Measurements from ENCODE around the gene ST13.

The ST13 gene

GRCh38 chr22:40808018-40808841 lies 48.2 kb downstream of the ST13 start:
- Histone ChIP-seq H4K5ac (ENCODE audit: low read length) (no peak overlapping the region), H3K27me3 (ENCODE audit: insufficient read depth, low read length, poor library complexity) (no peaks in the 10 kb centered on the region), H3K79me2 (ENCODE audit: control insufficient read depth, insufficient read depth, low read length) (peaks cover 11% of the 10 kb centered on the region), H2AK5ac (ENCODE audit: low read length) (no peak overlapping the region), H3K4me3 (ENCODE audit: low read length) (no peak overlapping the region), H4K8ac (ENCODE audit: low read depth, low read length) (no peak overlapping the region), H3K79me1 (ENCODE audit: low read length) (peaks cover 8% of the 10 kb centered on the region), H3K36me3 (ENCODE audit: control insufficient read depth, insufficient read depth, low read length) (no peaks in the 10 kb centered on the region), H2BK5ac (ENCODE audit: low read length) (no peak overlapping the region), H3K27ac (ENCODE audit: low read depth, low read length) (no peak overlapping the region), H3K23ac (ENCODE audit: low read length) (no peak overlapping the region), H3K4ac (ENCODE audit: low read depth, low read length) (no peak overlapping the region), H3K18ac (ENCODE audit: low read length) (no peak overlapping the region), H2BK15ac (replicated peaks; ENCODE audit: low read depth) (no peak overlapping the region), H2BK120ac (ENCODE audit: low read depth, low read length) (no peak overlapping the region), H3K4me2 (ENCODE audit: low read length) (no peak overlapping the region), H3K9ac (ENCODE audit: low read length) (no peak overlapping the region), H3K4me1 (ENCODE audit: control insufficient read depth, low read depth, low read length) (no peaks in the 10 kb centered on the region), H3K56ac (ENCODE audit: low read length) (no peak overlapping the region)
- no CpG with 5 or more reads among the region's 6 CpGs for WGBS (ENCODE audit: extremely low coverage, insufficient coverage, low lambda C conversion rate)
- DNase-seq = no peak

GRCh38 chr22:40806711-40807110 lies 49.7 kb downstream of the ST13 start:
- no peak overlapping the region for H2BK5ac ChIP-seq (ENCODE audit: low read length)
- H2AK5ac ChIP-seq (ENCODE audit: low read length) = no peak overlapping the region
- no peak overlapping the region for H3K4ac ChIP-seq (ENCODE audit: low read depth, low read length)
- no peak overlapping the region for H3K27ac ChIP-seq (ENCODE audit: low read depth, low read length)
- H3K9ac ChIP-seq (ENCODE audit: low read length) = no peak overlapping the region
- no peak overlapping the region for H4K5ac ChIP-seq (ENCODE audit: low read length)
- H3K4me1 ChIP-seq (ENCODE audit: control insufficient read depth, low read depth, low read length) = no peaks in the 10 kb centered on the region
- H4K8ac ChIP-seq (ENCODE audit: low read depth, low read length) = no peak overlapping the region
- peaks cover 8% of the 10 kb centered on the region for H3K79me1 ChIP-seq (ENCODE audit: low read length)
- H3K27me3 ChIP-seq (ENCODE audit: insufficient read depth, low read length, poor library complexity) = no peaks in the 10 kb centered on the region
- H3K79me2 ChIP-seq (ENCODE audit: control insufficient read depth, insufficient read depth, low read length) = peaks cover 12% of the 10 kb centered on the region
- H3K18ac ChIP-seq (ENCODE audit: low read length) = no peak overlapping the region
- H3K23ac ChIP-seq (ENCODE audit: low read length) = no peak overlapping the region
- no peak for DNase-seq
- H3K4me3 ChIP-seq (ENCODE audit: low read length) = no peak overlapping the region
- WGBS (ENCODE audit: extremely low coverage, insufficient coverage, low lambda C conversion rate) = no CpG with 5 or more reads among the region's 3 CpGs
- H3K36me3 ChIP-seq (ENCODE audit: control insufficient read depth, insufficient read depth, low read length) = no peaks in the 10 kb centered on the region
- no peak overlapping the region for H2BK120ac ChIP-seq (ENCODE audit: low read depth, low read length)
- no peak overlapping the region for H2BK15ac ChIP-seq (replicated peaks; ENCODE audit: low read depth)
- H3K4me2 ChIP-seq (ENCODE audit: low read length) = no peak overlapping the region
- H3K56ac ChIP-seq (ENCODE audit: low read length) = no peak overlapping the region

DNA sequence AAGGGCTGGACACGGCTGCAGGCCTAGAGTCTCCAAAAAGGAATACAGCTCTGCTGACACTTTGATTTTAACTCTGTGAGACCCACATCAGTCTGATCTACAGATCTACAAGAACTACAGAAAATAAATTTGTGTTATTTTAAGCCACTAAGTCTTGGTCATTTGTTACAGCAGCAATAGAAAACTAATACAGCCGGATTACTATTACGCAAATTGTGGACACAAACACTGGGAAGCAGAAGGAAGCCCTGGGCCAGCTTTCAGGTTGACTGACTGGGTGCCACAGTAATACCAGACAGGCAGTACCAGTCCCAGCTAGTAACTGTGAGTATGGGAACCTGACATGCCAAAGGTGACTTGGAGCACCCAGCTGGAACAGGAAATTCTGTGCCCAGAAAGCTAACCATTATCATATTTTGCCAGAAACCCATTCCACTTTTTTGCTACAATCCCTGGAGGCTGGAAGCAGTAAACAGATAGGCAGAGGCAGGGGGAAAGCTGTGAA lies 50.7 kb downstream of the ST13 start:
- H4K8ac ChIP-seq (ENCODE audit: low read depth, low read length) = no peak overlapping the region
- no peak overlapping the region for H3K9ac ChIP-seq (ENCODE audit: low read length)
- H3K27ac ChIP-seq (ENCODE audit: low read depth, low read length) = no peak overlapping the region
- H2AK5ac ChIP-seq (ENCODE audit: low read length) = no peak overlapping the region
- no peak overlapping the region for H3K4ac ChIP-seq (ENCODE audit: low read depth, low read length)
- H3K4me3 ChIP-seq (ENCODE audit: low read length) = no peak overlapping the region
- peaks cover 9% of the 10 kb centered on the region for H3K79me2 ChIP-seq (ENCODE audit: control insufficient read depth, insufficient read depth, low read length)
- H3K27me3 ChIP-seq (ENCODE audit: insufficient read depth, low read length, poor library complexity) = no peaks in the 10 kb centered on the region
- no peak for DNase-seq
- H3K4me2 ChIP-seq (ENCODE audit: low read length) = no peak overlapping the region
- no peak overlapping the region for H3K56ac ChIP-seq (ENCODE audit: low read length)
- no peak overlapping the region for H4K5ac ChIP-seq (ENCODE audit: low read length)
- H3K18ac ChIP-seq (ENCODE audit: low read length) = no peak overlapping the region
- no peak overlapping the region for H2BK120ac ChIP-seq (ENCODE audit: low read depth, low read length)
- H3K4me1 ChIP-seq (ENCODE audit: control insufficient read depth, low read depth, low read length) = no peaks in the 10 kb centered on the region
- H3K79me1 ChIP-seq (ENCODE audit: low read length) = peaks cover 6% of the 10 kb centered on the region
- no peak overlapping the region for H2BK5ac ChIP-seq (ENCODE audit: low read length)
- no peak overlapping the region for H2BK15ac ChIP-seq (replicated peaks; ENCODE audit: low read depth)
- H3K36me3 ChIP-seq (ENCODE audit: control insufficient read depth, insufficient read depth, low read length) = no peaks in the 10 kb centered on the region
- no CpG with 5 or more reads among the region's 3 CpGs for WGBS (ENCODE audit: extremely low coverage, insufficient coverage, low lambda C conversion rate)
- H3K23ac ChIP-seq (ENCODE audit: low read length) = no peak overlapping the region

- no peaks in the 10 kb centered on the region for H3K27me3 ChIP-seq (ENCODE audit: insufficient read depth, low read length, poor library complexity)
- H2BK15ac ChIP-seq (replicated peaks; ENCODE audit: low read depth) = no peak overlapping the region
- H3K23ac ChIP-seq (ENCODE audit: low read length) = no peak overlapping the region
- H3K56ac ChIP-seq (ENCODE audit: low read length) = no peak overlapping the region
- H3K4me2 ChIP-seq (ENCODE audit: low read length) = no peak overlapping the region
- H3K27ac ChIP-seq (ENCODE audit: low read depth, low read length) = no peak overlapping the region
- peak; percentile 65 for DNase-seq
- no peak overlapping the region for H2BK120ac ChIP-seq (ENCODE audit: low read depth, low read length)
- no peak overlapping the region for H2AK5ac ChIP-seq (ENCODE audit: low read length)
- no peak overlapping the region for H3K9ac ChIP-seq (ENCODE audit: low read length)
- no peak overlapping the region for H4K5ac ChIP-seq (ENCODE audit: low read length)
- no CpG with 5 or more reads among the region's 4 CpGs for WGBS (ENCODE audit: extremely low coverage, insufficient coverage, low lambda C conversion rate)
- H3K79me1 ChIP-seq (ENCODE audit: low read length) = peaks cover 6% of the 10 kb centered on the region
- H3K79me2 ChIP-seq (ENCODE audit: control insufficient read depth, insufficient read depth, low read length) = peaks cover 9% of the 10 kb centered on the region
- H2BK5ac ChIP-seq (ENCODE audit: low read length) = no peak overlapping the region
- H4K8ac ChIP-seq (ENCODE audit: low read depth, low read length) = no peak overlapping the region
- H3K4me1 ChIP-seq (ENCODE audit: control insufficient read depth, low read depth, low read length) = no peaks in the 10 kb centered on the region
- H3K4me3 ChIP-seq (ENCODE audit: low read length) = no peak overlapping the region
- no peaks in the 10 kb centered on the region for H3K36me3 ChIP-seq (ENCODE audit: control insufficient read depth, insufficient read depth, low read length)
- no peak overlapping the region for H3K18ac ChIP-seq (ENCODE audit: low read length)
- H3K4ac ChIP-seq (ENCODE audit: low read depth, low read length) = no peak overlapping the region
Measured at GRCh38 chr22:40805239-40805638, 51.2 kb downstream of the ST13 start.

- Histone ChIP-seq H3K56ac (ENCODE audit: low read length) (no peak overlapping the region), H3K4me1 (ENCODE audit: control insufficient read depth, low read depth, low read length) (no peaks in the 10 kb centered on the region), H3K18ac (ENCODE audit: low read length) (no peak overlapping the region), H3K23ac (ENCODE audit: low read length) (no peak overlapping the region), H4K5ac (ENCODE audit: low read length) (no peak overlapping the region), H3K4ac (ENCODE audit: low read depth, low read length) (no peak overlapping the region), H3K4me3 (ENCODE audit: low read length) (no peak overlapping the region), H2BK5ac (ENCODE audit: low read length) (no peak overlapping the region), H3K27me3 (ENCODE audit: insufficient read depth, low read length, poor library complexity) (no peaks in the 10 kb centered on the region), H2BK15ac (replicated peaks; ENCODE audit: low read depth) (no peak overlapping the region), H2BK120ac (ENCODE audit: low read depth, low read length) (no peak overlapping the region), H3K27ac (ENCODE audit: low read depth, low read length) (no peak overlapping the region), H3K36me3 (ENCODE audit: control insufficient read depth, insufficient read depth, low read length) (no peaks in the 10 kb centered on the region), H2AK5ac (ENCODE audit: low read length) (no peak overlapping the region), H3K79me1 (ENCODE audit: low read length) (peaks cover 6% of the 10 kb centered on the region), H3K79me2 (ENCODE audit: control insufficient read depth, insufficient read depth, low read length) (peaks cover 9% of the 10 kb centered on the region), H4K8ac (ENCODE audit: low read depth, low read length) (no peak overlapping the region), H3K4me2 (ENCODE audit: low read length) (no peak overlapping the region), H3K9ac (ENCODE audit: low read length) (no peak overlapping the region)
- DNase-seq = no peak
- no CpG with 5 or more reads among the region's 1 CpG for WGBS (ENCODE audit: extremely low coverage, insufficient coverage, low lambda C conversion rate)
Measured at GRCh38 chr22:40803321-40803720, 53.1 kb downstream of the ST13 start.

Measured in mesendoderm (in vitro differentiated cells).